GM12878 (cell line): ENCODE data around the gene TMPRSS9. TPM values are rescaled to one million over a fixed set of nuclear protein-coding genes. Genes with fewer than 3 reads are reported as not detected.

Experiments
- ATAC-seq: fragments of 200-7000 bp; cut with Tn5 transposase; 3 replicates; pipeline ENCODE4 v1.9.1; 2020; ENCODE audit warnings: mild to moderate bottlenecking, moderate library complexity
- BruUV-seq: library from RNA; stranded (reverse); fragments of 400-500 nt; replicated peaks from 2 replicates; lab custom pipeline; 2021; lab: Mats Ljungman, UMichigan
- CTCF ChIA-PET: fragments of 300-600 bp; sonication (Branson Sonifier 250); formaldehyde crosslinking; extraction: SDS; loops from one replicate; lab custom pipeline; 2021; ENCODE audit warnings: inconsistent platforms; lab: Yijun Ruan, JAX
- POLR2A ChIA-PET: fragments of 350-600 bp; formaldehyde crosslinking; extraction: SDS; loops from one replicate; lab custom pipeline; 2021; ENCODE audit warnings: inconsistent platforms; lab: Charles Lee
- RAD21 ChIA-PET: fragments of 300-600 bp; sonication (Branson Sonifier 250); formaldehyde crosslinking; loops from one replicate; lab custom pipeline; 2023; ENCODE audit warnings: antibody characterized with exemption; ENCODE audit not compliant: unreplicated experiment; lab: Charles Lee
- SMC1A ChIA-PET: fragments of 300-600 bp; sonication (Branson Sonifier 250); formaldehyde crosslinking; loops from one replicate; lab custom pipeline; 2023; ENCODE audit not compliant: unreplicated experiment, uncharacterized antibody; lab: Charles Lee
- DNase-seq: peaks from one replicate; pipeline ENCODE4 v3.0.0-alpha.2; 2011; ENCODE audit warnings: low read depth, low spot score
- FAIRE-seq: peaks from 3 replicates; lab custom pipeline; 2011; peaks lifted over from hg19 to GRCh38; lab: Jason Lieb, UNC
- H2AFZ ChIP-seq: 2 replicates; pipeline ENCODE4 v1.6.0; 2011; ENCODE audit warnings: low read depth, low read length, control low read depth; ENCODE audit not compliant: control insufficient read depth
- H3K27ac ChIP-seq: 2 replicates; pipeline ENCODE4 v1.5.1; 2011; ENCODE audit warnings: control low read depth; ENCODE audit not compliant: control insufficient read depth, insufficient read depth
- H3K27me3 ChIP-seq, 2 experiments: replicated peaks in 1 of 2; 2 replicates each; pipeline versions ENCODE4 v1.6.0 to v1.6.1; 2011; ENCODE audit warnings: low read length in 1 of 2; ENCODE audit not compliant: control insufficient read depth in 2 of 2, insufficient read depth in 2 of 2
- H3K36me3 ChIP-seq, 2 experiments: 2 replicates each; pipeline ENCODE4 v1.5.1; 2011; ENCODE audit warnings: low read length in 1 of 2; ENCODE audit not compliant: control insufficient read depth in 2 of 2, insufficient read depth in 2 of 2
- H3K4me1 ChIP-seq: 2 replicates; pipeline ENCODE4 v1.6.1; 2011; ENCODE audit warnings: mild to moderate bottlenecking, low read length, moderate library complexity, mixed read lengths; ENCODE audit not compliant: control insufficient read depth, insufficient read depth
- H3K4me2 ChIP-seq: 2 replicates; pipeline ENCODE4 v1.6.0; 2011; ENCODE audit warnings: control low read depth; ENCODE audit not compliant: control insufficient read depth, insufficient read depth
- H3K4me3 ChIP-seq: fragments of 200-600 bp; sonication (generic); 2 replicates; pipeline ENCODE4 v1.5.1; 2016
- H3K79me2 ChIP-seq: 2 replicates; pipeline ENCODE4 v1.6.0; 2011; ENCODE audit warnings: low read length; ENCODE audit not compliant: control insufficient read depth, insufficient read depth
- H3K9ac ChIP-seq: 2 replicates; pipeline ENCODE4 v1.8.0; 2011; ENCODE audit warnings: low read length, control low read depth, mixed read lengths; ENCODE audit not compliant: control insufficient read depth, insufficient read depth
- H3K9me3 ChIP-seq: replicated peaks from 3 replicates; pipeline ENCODE4 v1.5.1; 2011; ENCODE audit warnings: mild to moderate bottlenecking, low read length; ENCODE audit not compliant: control insufficient read depth, insufficient read depth
- H4K20me1 ChIP-seq: 2 replicates; pipeline ENCODE4 v1.6.0; 2011; ENCODE audit not compliant: control insufficient read depth, insufficient read depth
- MTA2 ChIP-seq: fragments of 450-650 bp; IDR thresholded peaks from 2 replicates; pipeline ENCODE4 v1.6.1; 2016; ENCODE audit warnings: low read depth, mild to moderate bottlenecking, moderate library complexity
- MYB ChIP-seq: fragments of 150-350 bp; IDR thresholded peaks from 2 replicates; pipeline ENCODE4 v1.6.1; 2014; ENCODE audit warnings: mild to moderate bottlenecking, low read depth, low read length, borderline replicate concordance
- POLR2AphosphoS5 ChIP-seq: IDR thresholded peaks from 2 replicates; pipeline ENCODE4 v1.6.1; 2011; ENCODE audit warnings: mild to moderate bottlenecking, low read length, inconsistent platforms
- ZNF274 ChIP-seq: IDR thresholded peaks from one replicate; pipeline ENCODE4 v1.8.0; 2011; ENCODE audit not compliant: insufficient read length, insufficient read depth
- WGBS: methylation state at CpG from one replicate; pipeline ENCODE4 v1.1.6; 2016; ENCODE audit warnings: low lambda C conversion rate; ENCODE audit not compliant: insufficient replicate concordance, insufficient coverage; ENCODE audit errors: missing lambda C conversion rate; 5-methylcytosine and 5-hydroxymethylcytosine counted together
- in situ Hi-C: fragments of 300-500 bp; cut with MboI; formaldehyde crosslinking; loops from 9 replicates; pipeline ENCODE4 v1.14.3; 2018; ENCODE audit warnings: mixed read lengths
- intact Hi-C: fragments of 100-400 bp; cut with micrococcal nuclease; formaldehyde crosslinking; loops from one replicate; pipeline ENCODE4 v1.14.2; 2022; ENCODE audit not compliant: unreplicated experiment
- polyA plus RNA-seq, 11 experiments: library from polyadenylated mRNA; depleted of rRNA in 4 of 11; unstranded in 6 of 11; stranded (reverse) in 5 of 11; fragments of >200 nt; fragmentation: Nextera tagmentation in 4 of 11; fragmentation: Illumina TruSeq in 1 of 11; extraction: Ambion mirVana in 4 of 11; extraction: Trizol in 1 of 11; gene quantifications; 1 replicate in 1 of 11; 2 replicates in 10 of 11; pipeline versions ENCODE4 v1.2.1 to v1.2.3, GENCODE V29; 2011 to 2016; ENCODE audit warnings: inconsistent platforms in 2 of 11, missing spikeins in 2 of 11, low read depth in 1 of 11
- total RNA-seq, 4 experiments: library from RNA; depleted of rRNA in 3 of 4; stranded (reverse); fragments of >200 nt in 3 of 4; fragmentation: Illumina TruSeq in 1 of 4; extraction: Trizol in 1 of 4; gene quantifications; 2 replicates each; pipeline versions ENCODE4 v1.2.1 to v1.2.3, GENCODE V29; 2013 to 2021
- TF ChIP-seq, protein P1 (sequence below): fragments of 450-650 bp; formaldehyde crosslinking; IDR thresholded peaks from 2 replicates; pipeline ENCODE4 v1.4.0; 2020; ENCODE audit warnings: mild to moderate bottlenecking, moderate library complexity
- TF ChIP-seq, protein P2 (sequence below): IDR thresholded peaks from 2 replicates; pipeline ENCODE4 v1.6.1; 2012; ENCODE audit warnings: low read depth, low read length, improper control_type of control experiment
- TF ChIP-seq, protein P3 (sequence below): fragments of 150-350 bp; IDR thresholded peaks from 2 replicates; pipeline ENCODE4 v1.6.1; 2016; ENCODE audit warnings: low read depth, low read length

The TMPRSS9 gene
- total and polyA plus RNA-seq, 10 of the 15 experiments (the other 5 are each of a cell fraction or from before 2014, with no cell fraction given): 0.24 TPM; not detected in 9

DNA sequence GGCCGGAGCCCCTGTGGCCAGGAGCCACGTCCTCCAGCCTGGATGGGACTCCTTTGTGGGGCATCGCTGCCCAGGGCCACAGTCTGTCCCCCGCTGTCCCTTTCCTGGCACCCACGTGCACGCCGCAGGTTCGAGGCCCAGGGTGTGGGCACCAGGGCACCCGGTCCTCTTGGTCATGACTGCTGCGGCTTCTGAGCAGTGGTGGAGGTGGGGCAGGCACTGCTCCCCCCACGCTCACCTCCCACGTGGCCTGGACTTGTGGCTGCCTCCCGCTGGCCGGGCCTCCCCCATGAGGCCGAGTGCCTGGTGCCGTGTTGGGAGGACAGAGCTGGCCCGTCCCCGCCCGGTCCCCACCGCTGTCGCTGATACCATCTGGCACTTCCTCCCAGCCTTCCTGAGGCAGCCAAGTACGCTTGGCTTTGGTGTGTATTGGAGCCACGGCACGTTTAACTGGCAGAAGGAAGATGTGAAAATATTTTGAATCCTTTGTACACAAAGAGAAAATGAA lies 18.8 kb upstream of the TMPRSS9 start:
- WGBS: 92% methylated on average over 23 of the region's 24 CpGs

More for the DNA sequence above, 18.8 kb upstream of the TMPRSS9 start:
- no peak overlapping the region for H3K4me3 ChIP-seq
- H3K4me1 ChIP-seq: no peaks in the 10 kb centered on the region
- no peaks in the 10 kb centered on the region for H4K20me1 ChIP-seq
- no peak for ATAC-seq
- no peak overlapping the region for H3K27ac ChIP-seq
- H3K4me2 ChIP-seq: no peak overlapping the region
- no peaks in the 10 kb centered on the region for H3K27me3 ChIP-seq
- intact Hi-C loops (no loop called here), in situ Hi-C loops (no loop called here)
- H3K9me3 ChIP-seq: no peaks in the 10 kb centered on the region
- TF ChIP-seq, protein P1, sequence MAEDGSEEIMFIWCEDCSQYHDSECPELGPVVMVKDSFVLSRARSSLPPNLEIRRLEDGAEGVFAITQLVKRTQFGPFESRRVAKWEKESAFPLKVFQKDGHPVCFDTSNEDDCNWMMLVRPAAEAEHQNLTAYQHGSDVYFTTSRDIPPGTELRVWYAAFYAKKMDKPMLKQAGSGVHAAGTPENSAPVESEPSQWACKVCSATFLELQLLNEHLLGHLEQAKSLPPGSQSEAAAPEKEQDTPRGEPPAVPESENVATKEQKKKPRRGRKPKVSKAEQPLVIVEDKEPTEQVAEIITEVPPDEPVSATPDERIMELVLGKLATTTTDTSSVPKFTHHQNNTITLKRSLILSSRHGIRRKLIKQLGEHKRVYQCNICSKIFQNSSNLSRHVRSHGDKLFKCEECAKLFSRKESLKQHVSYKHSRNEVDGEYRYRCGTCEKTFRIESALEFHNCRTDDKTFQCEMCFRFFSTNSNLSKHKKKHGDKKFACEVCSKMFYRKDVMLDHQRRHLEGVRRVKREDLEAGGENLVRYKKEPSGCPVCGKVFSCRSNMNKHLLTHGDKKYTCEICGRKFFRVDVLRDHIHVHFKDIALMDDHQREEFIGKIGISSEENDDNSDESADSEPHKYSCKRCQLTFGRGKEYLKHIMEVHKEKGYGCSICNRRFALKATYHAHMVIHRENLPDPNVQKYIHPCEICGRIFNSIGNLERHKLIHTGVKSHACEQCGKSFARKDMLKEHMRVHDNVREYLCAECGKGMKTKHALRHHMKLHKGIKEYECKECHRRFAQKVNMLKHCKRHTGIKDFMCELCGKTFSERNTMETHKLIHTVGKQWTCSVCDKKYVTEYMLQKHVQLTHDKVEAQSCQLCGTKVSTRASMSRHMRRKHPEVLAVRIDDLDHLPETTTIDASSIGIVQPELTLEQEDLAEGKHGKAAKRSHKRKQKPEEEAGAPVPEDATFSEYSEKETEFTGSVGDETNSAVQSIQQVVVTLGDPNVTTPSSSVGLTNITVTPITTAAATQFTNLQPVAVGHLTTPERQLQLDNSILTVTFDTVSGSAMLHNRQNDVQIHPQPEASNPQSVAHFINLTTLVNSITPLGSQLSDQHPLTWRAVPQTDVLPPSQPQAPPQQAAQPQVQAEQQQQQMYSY (CRISPR knock-in tag): no peak
- TF ChIP-seq, protein P2, sequence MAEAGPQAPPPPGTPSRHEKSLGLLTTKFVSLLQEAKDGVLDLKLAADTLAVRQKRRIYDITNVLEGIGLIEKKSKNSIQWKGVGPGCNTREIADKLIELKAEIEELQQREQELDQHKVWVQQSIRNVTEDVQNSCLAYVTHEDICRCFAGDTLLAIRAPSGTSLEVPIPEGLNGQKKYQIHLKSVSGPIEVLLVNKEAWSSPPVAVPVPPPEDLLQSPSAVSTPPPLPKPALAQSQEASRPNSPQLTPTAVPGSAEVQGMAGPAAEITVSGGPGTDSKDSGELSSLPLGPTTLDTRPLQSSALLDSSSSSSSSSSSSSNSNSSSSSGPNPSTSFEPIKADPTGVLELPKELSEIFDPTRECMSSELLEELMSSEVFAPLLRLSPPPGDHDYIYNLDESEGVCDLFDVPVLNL: no peak
- TF ChIP-seq MYB: no peak
- no peak for TF ChIP-seq ZNF274
- TF ChIP-seq MTA2: no peak
- no peak for TF ChIP-seq POLR2AphosphoS5
- TF ChIP-seq, protein P3, sequence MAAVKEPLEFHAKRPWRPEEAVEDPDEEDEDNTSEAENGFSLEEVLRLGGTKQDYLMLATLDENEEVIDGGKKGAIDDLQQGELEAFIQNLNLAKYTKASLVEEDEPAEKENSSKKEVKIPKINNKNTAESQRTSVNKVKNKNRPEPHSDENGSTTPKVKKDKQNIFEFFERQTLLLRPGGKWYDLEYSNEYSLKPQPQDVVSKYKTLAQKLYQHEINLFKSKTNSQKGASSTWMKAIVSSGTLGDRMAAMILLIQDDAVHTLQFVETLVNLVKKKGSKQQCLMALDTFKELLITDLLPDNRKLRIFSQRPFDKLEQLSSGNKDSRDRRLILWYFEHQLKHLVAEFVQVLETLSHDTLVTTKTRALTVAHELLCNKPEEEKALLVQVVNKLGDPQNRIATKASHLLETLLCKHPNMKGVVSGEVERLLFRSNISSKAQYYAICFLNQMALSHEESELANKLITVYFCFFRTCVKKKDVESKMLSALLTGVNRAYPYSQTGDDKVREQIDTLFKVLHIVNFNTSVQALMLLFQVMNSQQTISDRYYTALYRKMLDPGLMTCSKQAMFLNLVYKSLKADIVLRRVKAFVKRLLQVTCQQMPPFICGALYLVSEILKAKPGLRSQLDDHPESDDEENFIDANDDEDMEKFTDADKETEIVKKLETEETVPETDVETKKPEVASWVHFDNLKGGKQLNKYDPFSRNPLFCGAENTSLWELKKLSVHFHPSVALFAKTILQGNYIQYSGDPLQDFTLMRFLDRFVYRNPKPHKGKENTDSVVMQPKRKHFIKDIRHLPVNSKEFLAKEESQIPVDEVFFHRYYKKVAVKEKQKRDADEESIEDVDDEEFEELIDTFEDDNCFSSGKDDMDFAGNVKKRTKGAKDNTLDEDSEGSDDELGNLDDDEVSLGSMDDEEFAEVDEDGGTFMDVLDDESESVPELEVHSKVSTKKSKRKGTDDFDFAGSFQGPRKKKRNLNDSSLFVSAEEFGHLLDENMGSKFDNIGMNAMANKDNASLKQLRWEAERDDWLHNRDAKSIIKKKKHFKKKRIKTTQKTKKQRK: no peak
- BruUV-seq: no TSS peak
- peaks cover under 1% of the 10 kb centered on the region; the same call in 1 of the 2 replicates for H3K79me2 ChIP-seq
- POLR2A ChIA-PET: no interaction called here
- no peak for DNase-seq
- CTCF ChIA-PET: no interaction called here
- SMC1A ChIA-PET: no interaction called here
- no peak overlapping the region for H2AFZ ChIP-seq
- RAD21 ChIA-PET: no interaction called here
- H3K36me3 ChIP-seq: peaks cover 0 to 8% of the 10 kb centered on the region in 2 experiments; a peak in 2 of 4 replicates
- no peak for FAIRE-seq
- no peak overlapping the region for H3K9ac ChIP-seq
